ENCODE measurements around the gene ATF1. TPM values are rescaled to one million over a fixed set of nuclear protein-coding genes. Genes with fewer than 3 reads are reported as not detected.

Gene ATF1
- total and polyA plus RNA-seq, 10 of the 15 experiments (the other 5 are each of a cell fraction or from before 2014, with no cell fraction given) = 15.4 to 92.0 (median 33.6) TPM

GRCh38 chr12:50764286-50765094, 589 bp downstream of the ATF1 start:
- FAIRE-seq (no peak), DNase-seq (ENCODE audit: low read depth, low spot score) (no peak), ATAC-seq (peak; percentile 68)
- no peaks in the 10 kb centered on the region for H3K9me3 ChIP-seq (replicated peaks; ENCODE audit: control insufficient read depth, insufficient read depth, low read length)
- H3K4me1 ChIP-seq (ENCODE audit: control insufficient read depth, insufficient read depth, low read length) = peaks cover 4% of the 10 kb centered on the region; the same call in 1 of the 2 replicates
- BruUV-seq (replicated peaks) = no TSS peak
- in situ Hi-C loops (cut with MboI) = no loop called here
- ChIA-PET SMC1A (ENCODE audit: uncharacterized antibody, unreplicated experiment) (interaction anchor here (0.7 to 6.5 kb wide), 31 partner anchors 9 to 576 kb away, joined by 3 to 75 read pairs (median 4); partner anchors contain the start of genes LIMA1 and SLC11A2), RAD21 (ENCODE audit: unreplicated experiment) (interaction anchor here (0.6 to 4.6 kb wide), 35 partner anchors 10 to 653 kb away, joined by 3 to 64 read pairs (median 4); partner anchors contain the start of genes DAZAP2, DIP2B, POU6F1 and SLC11A2), POLR2A (interaction anchor here (0.7 to 2.3 kb wide), 12 partner anchors 9 to 577 kb away, joined by 3 to 11 read pairs (median 4); partner anchors contain the start of gene SLC11A2), CTCF (interaction anchor here (0.6 to 4.4 kb wide), 43 partner anchors 9 to 768 kb away, joined by 3 to 88 read pairs (median 4); partner anchors contain the start of genes DAZAP2, LETMD1 and SLC11A2)
- H3K4me3 ChIP-seq = peak overlapping the region; percentile 87
- H3K4me2 ChIP-seq (ENCODE audit: control insufficient read depth, insufficient read depth) = peak overlapping the region; percentile 70
- peaks cover 55% of the 10 kb centered on the region for H3K79me2 ChIP-seq (ENCODE audit: control insufficient read depth, insufficient read depth, low read length)
- H3K9ac ChIP-seq (ENCODE audit: control insufficient read depth, insufficient read depth, low read length) = peak overlapping the region; percentile 95
- no peaks in the 10 kb centered on the region for H3K36me3 ChIP-seq (ENCODE audit: control insufficient read depth in 2 of 2, insufficient read depth in 2 of 2, low read length in 1 of 2)
- intact Hi-C loops (cut with micrococcal nuclease; ENCODE audit: unreplicated experiment) = loop anchor here (1.0 to 10.0 kb wide), 4 partner anchors 61 to 560 kb away; partner anchors contain the start of genes BIN2 and SLC11A2
- H2AFZ ChIP-seq (ENCODE audit: control insufficient read depth, low read depth, low read length) = peak overlapping the region; percentile 84
- peak overlapping the region; percentile 93 for H3K27ac ChIP-seq (ENCODE audit: control insufficient read depth, insufficient read depth)
- WGBS (ENCODE audit: insufficient coverage, insufficient replicate concordance, low lambda C conversion rate, missing lambda C conversion rate) = 1% methylated on average over 52 of the region's 91 CpGs
- H4K20me1 ChIP-seq (ENCODE audit: control insufficient read depth, insufficient read depth) = 0 out of 2 replicates have a peak, but pooled peaks cover 4% of the 10 kb centered on the region
- no peaks in the 10 kb centered on the region for H3K27me3 ChIP-seq (replicated peaks in 1 of 2; ENCODE audit: control insufficient read depth in 2 of 2, insufficient read depth in 2 of 2, low read length in 1 of 2)
- TF ChIP-seq ZSCAN29 (IDR thresholded peaks at IDR 0.05) (no peak), TARDBP (IDR thresholded peaks at IDR 0.05; ENCODE audit: borderline replicate concordance) (0 out of 2 replicates have a peak, but pooled peaks have one; percentile 55), SIN3A (IDR thresholded peaks at IDR 0.05; ENCODE audit: low read depth, low read length) (no peak), STAT3 (IDR thresholded peaks at IDR 0.05; ENCODE audit: low read depth, low read length) (no peak), ZNF622 (IDR thresholded peaks at IDR 0.05) (no peak), RUNX3 (IDR thresholded peaks at IDR 0.05; ENCODE audit: low read length) (no peak), PML (IDR thresholded peaks at IDR 0.05; ENCODE audit: low read length) (0 out of 2 replicates have a peak, but pooled peaks have one; percentile 20), SKIL (IDR thresholded peaks at IDR 0.05; ENCODE audit: low read depth, poor library complexity, severe bottlenecking) (no peak), NKRF (conservative IDR thresholded peaks at IDR 0.05) (peak; percentile 78), CHD4 (IDR thresholded peaks at IDR 0.05) (no peak), USF2 (IDR thresholded peaks at IDR 0.05; ENCODE audit: borderline replicate concordance, low read depth, low read length) (no peak), POLR2AphosphoS2 (IDR thresholded peaks at IDR 0.05; ENCODE audit: low read depth, low read length) (no peak), ELK1 (IDR thresholded peaks at IDR 0.05; ENCODE audit: low read depth, low read length) (peak; percentile 44; the same call in 1 of the 2 replicates), MTA3 (IDR thresholded peaks at IDR 0.05; ENCODE audit: borderline replicate concordance, low read length) (no peak), KDM1A (IDR thresholded peaks at IDR 0.05; ENCODE audit: borderline replicate concordance) (no peak), STAT1 (conservative IDR thresholded peaks at IDR 0.05) (0 out of 2 replicates have a peak, but pooled peaks have one; percentile 21), POU2F2 (IDR thresholded peaks at IDR 0.05; ENCODE audit: borderline replicate concordance, low read depth, low read length) (peak; percentile 21; the same call in 1 of the 3 replicates)

All from GM12878 (cell line).